A549 (cell line): ENCODE results near the gene TP53I3.
"Not testable (repeated sequence)": the region's sequence is repeated elsewhere in the genome, so short reads cannot be mapped to it uniquely, and the experiment has no call there.

Experiments used
- CBX2 ChIP-seq: fragments of 200-600 bp; sonication (generic); IDR thresholded peaks from 2 replicates; pipeline ENCODE4 v1.6.1; 2016; ENCODE audit warnings: low read depth, mild to moderate bottlenecking, borderline replicate concordance
- ELK1 ChIP-seq: fragments of 150-350 bp; IDR thresholded peaks from 2 replicates; pipeline ENCODE4 v1.6.1; 2014; ENCODE audit warnings: low read depth, mild to moderate bottlenecking, low read length
- JUN ChIP-seq, 2 experiments: fragments of >200 bp; sonication (Bioruptor Twin); formaldehyde crosslinking; IDR thresholded peaks; 2 replicates in 1 of 2; 3 replicates in 1 of 2; pipeline ENCODE4 v1.6.1; 2016 to 2017
- KDM5A ChIP-seq: fragments of 200-600 bp; sonication (generic); IDR thresholded peaks from 2 replicates; pipeline ENCODE4 v1.6.1; 2016; ENCODE audit warnings: antibody characterized with exemption, mild to moderate bottlenecking
- MYC ChIP-seq: IDR thresholded peaks from 2 replicates; pipeline ENCODE4 v1.6.1; 2012; ENCODE audit warnings: mild to moderate bottlenecking, inconsistent platforms, low read length, improper control_type of control experiment, borderline replicate concordance
- RCOR1 ChIP-seq: fragments of 150-350 bp; IDR thresholded peaks from 2 replicates; pipeline ENCODE4 v1.6.1; 2014; ENCODE audit warnings: antibody characterized with exemption, low read length, low read depth

- not testable (repeated sequence) for TF ChIP-seq KDM5A; CBX2; RCOR1; MYC; JUN (IDR thresholded peaks at IDR 0.05); ELK1
These were observed 24.8 kb upstream of the TP53I3 start for GRCh38 chr2:24109431-24109830.
